MM.1S (cell line): Measurements from ENCODE around the gene C19orf85.

Experiments
- DNase-seq: peaks from one replicate; pipeline ENCODE4 v3.0.0-alpha.2; 2015
- H2AFZ ChIP-seq: fragments of 300-600 bp; sonication (generic); 2 replicates; pipeline ENCODE4 v1.6.0; 2016; ENCODE audit warnings: antibody characterized with exemption, low read length
- H3F3A ChIP-seq: fragments of 300-600 bp; sonication (generic); 2 replicates; pipeline ENCODE4 v1.6.1; 2016; ENCODE audit warnings: mild to moderate bottlenecking, antibody characterized with exemption, low read length, moderate library complexity, mixed read lengths; ENCODE audit not compliant: insufficient read depth
- H3K27ac ChIP-seq: fragments of 300-600 bp; sonication (generic); 2 replicates; pipeline ENCODE4 v1.5.1; 2016; ENCODE audit warnings: mild to moderate bottlenecking, low read length
- H3K27me3 ChIP-seq: fragments of 300-600 bp; sonication (generic); replicated peaks from 2 replicates; pipeline ENCODE4 v1.6.0; 2016; ENCODE audit warnings: low read length; ENCODE audit not compliant: insufficient read depth
- H3K36me3 ChIP-seq: fragments of 300-600 bp; sonication (generic); replicated peaks from 2 replicates; pipeline ENCODE4 v1.6.1; 2016; ENCODE audit warnings: mild to moderate bottlenecking, low read length, mixed read lengths; ENCODE audit not compliant: insufficient read depth
- H3K4me1 ChIP-seq: fragments of 300-600 bp; sonication (generic); 2 replicates; pipeline ENCODE4 v1.6.1; 2016; ENCODE audit warnings: low read length, mixed read lengths
- H3K4me2 ChIP-seq: fragments of 300-600 bp; sonication (generic); 2 replicates; pipeline ENCODE4 v1.6.0; 2016; ENCODE audit warnings: low read depth, low read length
- H3K4me3 ChIP-seq: fragments of 300-600 bp; sonication (generic); 2 replicates; pipeline ENCODE4 v1.5.1; 2016; ENCODE audit warnings: low read length, mixed read lengths
- H3K79me2 ChIP-seq: fragments of 300-600 bp; sonication (generic); 2 replicates; pipeline ENCODE4 v1.6.1; 2016; ENCODE audit warnings: mixed run types, low read length, mixed read lengths
- H3K9ac ChIP-seq: fragments of 300-600 bp; sonication (generic); 2 replicates; pipeline ENCODE4 v1.6.1; 2016; ENCODE audit warnings: low read length, mixed read lengths
- H3K9me2 ChIP-seq: fragments of 300-600 bp; sonication (generic); replicated peaks from 2 replicates; pipeline ENCODE4 v1.6.1; 2016; ENCODE audit warnings: mild to moderate bottlenecking, low read length, mixed read lengths; ENCODE audit not compliant: insufficient read depth
- H3K9me3 ChIP-seq: fragments of 300-600 bp; sonication (generic); replicated peaks from 2 replicates; pipeline ENCODE4 v1.6.1; 2016; ENCODE audit warnings: mild to moderate bottlenecking, low read length, mixed read lengths; ENCODE audit not compliant: insufficient read depth
- H4K20me1 ChIP-seq: fragments of 300-600 bp; sonication (generic); 2 replicates; pipeline ENCODE4 v1.6.1; 2016; ENCODE audit warnings: mild to moderate bottlenecking, low read length, moderate library complexity, mixed read lengths; ENCODE audit not compliant: insufficient read depth
- EZH2 ChIP-seq: fragments of 300-600 bp; sonication (generic); optimal IDR thresholded peaks from 2 replicates; pipeline ENCODE3; 2017; ENCODE audit warnings: low read depth, mild to moderate bottlenecking, antibody characterized with exemption, low read length, mixed read lengths
- EZH2phosphoT487 ChIP-seq: fragments of 300-600 bp; sonication (generic); IDR thresholded peaks from 2 replicates; pipeline ENCODE4 v1.6.1; 2018; ENCODE audit warnings: antibody characterized with exemption, low read length
- TF ChIP-seq, protein P1 (sequence below): fragments of 300-600 bp; sonication (generic); IDR thresholded peaks from 2 replicates; pipeline ENCODE4 v1.5.1; 2016; ENCODE audit warnings: antibody characterized with exemption, low read length, mixed read lengths

Gene C19orf85

DNA sequence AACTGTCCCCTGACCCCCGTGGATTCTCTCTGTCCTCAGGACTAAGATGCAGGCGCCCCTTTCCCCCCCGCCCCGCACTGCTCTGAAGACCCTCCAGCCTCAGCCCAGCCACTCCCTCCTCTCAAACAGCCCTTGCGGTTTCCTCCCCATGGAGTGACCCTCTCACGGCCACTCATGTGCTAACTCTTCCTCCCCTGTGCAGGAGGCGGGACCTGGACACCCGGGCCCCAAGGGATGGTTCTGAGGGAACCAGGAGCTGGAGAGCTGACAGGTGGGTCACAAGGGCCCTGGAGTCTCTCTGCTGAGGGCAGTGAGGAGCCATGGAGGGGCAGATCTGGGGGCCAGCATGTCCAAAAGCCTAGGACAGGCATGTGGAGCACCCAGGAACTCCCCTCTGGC lies 5.0 kb downstream of the C19orf85 start:
- no peak for DNase-seq

DNA sequence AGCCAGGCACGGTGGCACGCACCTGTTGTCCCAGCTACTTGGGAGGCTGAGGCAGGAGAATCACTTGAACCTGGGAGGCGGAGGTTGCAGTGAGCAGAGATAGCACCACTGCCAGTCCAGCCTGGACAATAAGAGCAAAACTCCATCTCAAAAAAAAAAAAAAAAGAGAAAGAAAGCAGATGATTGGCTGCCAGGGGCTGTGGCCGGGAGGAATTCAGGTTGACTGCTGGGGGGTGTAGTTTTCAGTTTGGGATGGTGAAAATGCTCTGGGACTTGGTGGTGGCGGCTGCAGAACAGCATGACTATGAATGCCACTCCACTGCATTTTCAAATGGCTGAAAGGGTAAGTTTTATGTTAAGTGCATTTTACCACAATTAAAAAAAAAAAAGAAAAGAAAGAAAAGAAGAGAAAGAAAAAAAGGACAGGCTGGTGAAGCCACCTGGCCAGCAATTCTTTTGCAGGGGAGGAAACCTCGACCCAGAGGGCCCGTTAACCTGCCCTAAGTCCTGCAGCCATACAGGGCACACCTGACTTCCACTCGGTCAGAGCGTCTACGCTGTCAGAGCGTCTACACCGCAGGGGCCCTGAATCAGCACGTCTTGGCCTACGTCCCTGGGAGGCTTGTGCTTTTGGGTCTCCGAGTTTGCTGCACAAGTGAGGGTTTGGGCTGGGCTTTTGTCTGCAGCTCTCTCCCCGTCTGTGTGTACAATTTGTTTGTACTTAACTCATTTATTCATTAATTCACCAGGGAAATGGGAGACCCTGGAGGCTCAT lies 6.7 kb downstream of the C19orf85 start:
- Histone ChIP-seq H3K36me3 (no peaks in the 10 kb centered on the region), H3K9ac (no peak overlapping the region), H3K4me2 (no peak overlapping the region), H4K20me1 (no peaks in the 10 kb centered on the region), H2AFZ (no peak overlapping the region), H3K27ac (no peak overlapping the region), H3F3A (0 out of 2 replicates have a peak, but pooled peaks cover 4% of the 10 kb centered on the region), H3K9me3 (no peaks in the 10 kb centered on the region), H3K4me1 (0 out of 2 replicates have a peak, but pooled peaks cover 5% of the 10 kb centered on the region), H3K27me3 (peaks cover 7% of the 10 kb centered on the region), H3K9me2 (no peaks in the 10 kb centered on the region), H3K4me3 (no peak overlapping the region), H3K79me2 (peaks cover 4% of the 10 kb centered on the region; the same call in 1 of the 2 replicates)
- DNase-seq = no peak
- TF ChIP-seq EZH2 (no peak), EZH2phosphoT487 (no peak)
- TF ChIP-seq, protein P1, sequence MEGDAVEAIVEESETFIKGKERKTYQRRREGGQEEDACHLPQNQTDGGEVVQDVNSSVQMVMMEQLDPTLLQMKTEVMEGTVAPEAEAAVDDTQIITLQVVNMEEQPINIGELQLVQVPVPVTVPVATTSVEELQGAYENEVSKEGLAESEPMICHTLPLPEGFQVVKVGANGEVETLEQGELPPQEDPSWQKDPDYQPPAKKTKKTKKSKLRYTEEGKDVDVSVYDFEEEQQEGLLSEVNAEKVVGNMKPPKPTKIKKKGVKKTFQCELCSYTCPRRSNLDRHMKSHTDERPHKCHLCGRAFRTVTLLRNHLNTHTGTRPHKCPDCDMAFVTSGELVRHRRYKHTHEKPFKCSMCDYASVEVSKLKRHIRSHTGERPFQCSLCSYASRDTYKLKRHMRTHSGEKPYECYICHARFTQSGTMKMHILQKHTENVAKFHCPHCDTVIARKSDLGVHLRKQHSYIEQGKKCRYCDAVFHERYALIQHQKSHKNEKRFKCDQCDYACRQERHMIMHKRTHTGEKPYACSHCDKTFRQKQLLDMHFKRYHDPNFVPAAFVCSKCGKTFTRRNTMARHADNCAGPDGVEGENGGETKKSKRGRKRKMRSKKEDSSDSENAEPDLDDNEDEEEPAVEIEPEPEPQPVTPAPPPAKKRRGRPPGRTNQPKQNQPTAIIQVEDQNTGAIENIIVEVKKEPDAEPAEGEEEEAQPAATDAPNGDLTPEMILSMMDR = no peak

More for the DNA sequence above, 5.0 kb downstream of the C19orf85 start:
- Histone ChIP-seq H2AFZ (no peak overlapping the region), H4K20me1 (no peaks in the 10 kb centered on the region), H3K9me2 (no peaks in the 10 kb centered on the region), H3K4me3 (no peak overlapping the region), H3K9ac (no peak overlapping the region), H3K27me3 (peaks cover 23% of the 10 kb centered on the region), H3K27ac (no peak overlapping the region), H3K4me2 (no peak overlapping the region), H3F3A (0 out of 2 replicates have a peak, but pooled peaks cover 4% of the 10 kb centered on the region), H3K36me3 (no peaks in the 10 kb centered on the region), H3K4me1 (0 out of 2 replicates have a peak, but pooled peaks cover 5% of the 10 kb centered on the region), H3K9me3 (no peaks in the 10 kb centered on the region), H3K79me2 (peaks cover 4% of the 10 kb centered on the region; the same call in 1 of the 2 replicates)
- TF ChIP-seq EZH2 (no peak), EZH2phosphoT487 (no peak)
- TF ChIP-seq, protein P1 = no peak

DNA sequence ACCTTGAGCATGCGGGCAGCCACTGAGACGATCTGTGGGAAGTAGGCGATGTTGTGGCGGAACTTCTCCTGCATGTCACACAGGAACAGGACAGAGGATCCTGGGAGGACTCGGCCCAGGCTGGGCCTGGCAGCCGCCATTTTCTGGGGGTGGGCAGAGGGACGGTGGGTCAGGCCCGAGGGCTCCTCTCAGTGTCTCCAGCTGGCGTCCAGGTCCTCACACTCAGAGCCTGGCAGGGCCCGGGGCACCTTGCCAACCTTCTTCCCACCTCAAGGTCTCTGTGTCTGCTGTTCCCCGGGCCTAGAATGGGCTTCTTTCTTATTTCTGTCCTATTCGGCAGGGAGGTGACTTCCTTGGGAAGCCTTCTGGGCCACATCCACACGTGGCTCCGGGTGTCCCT lies 8.2 kb downstream of the C19orf85 start:
- H3K27ac ChIP-seq = no peak overlapping the region
- H3F3A ChIP-seq = 0 out of 2 replicates have a peak, but pooled peaks cover 4% of the 10 kb centered on the region
- no peak overlapping the region for H3K4me2 ChIP-seq
- peaks cover 3% of the 10 kb centered on the region; the same call in 1 of the 2 replicates for H3K79me2 ChIP-seq
- no peaks in the 10 kb centered on the region for H3K9me2 ChIP-seq
- H3K4me3 ChIP-seq = no peak overlapping the region
- TF ChIP-seq EZH2phosphoT487 (no peak), EZH2 (no peak)
- TF ChIP-seq, protein P1 = no peak
- no peaks in the 10 kb centered on the region for H3K4me1 ChIP-seq
- H3K9me3 ChIP-seq = no peaks in the 10 kb centered on the region
- peaks cover 10% of the 10 kb centered on the region for H3K27me3 ChIP-seq
- no peak overlapping the region for H3K9ac ChIP-seq
- H2AFZ ChIP-seq = no peak overlapping the region
- H4K20me1 ChIP-seq = no peaks in the 10 kb centered on the region
- no peak for DNase-seq
- H3K36me3 ChIP-seq = no peaks in the 10 kb centered on the region
